NB4 (cell line): ENCODE results near the gene BSG.
A peak's percentile ranks its signal among the peaks of the same experiment; 100 is the strongest.

Source experiments
- DNase-seq: peaks from one replicate; pipeline ENCODE4 v3.0.0; 2010; ENCODE audit warnings: low read depth
- H3K4me3 ChIP-seq: one replicate; pipeline ENCODE4 v1.5.1; 2011; ENCODE audit warnings: mild to moderate bottlenecking, low read depth, low read length, moderate library complexity
- MYC ChIP-seq: IDR thresholded peaks from 2 replicates; pipeline ENCODE4 v1.6.1; 2011; ENCODE audit warnings: low read depth, low read length
- POLR2A ChIP-seq: IDR thresholded peaks from 2 replicates; pipeline ENCODE4 v1.6.1; 2011; ENCODE audit warnings: mild to moderate bottlenecking; ENCODE audit not compliant: insufficient read length; ENCODE audit errors: extremely low read depth
- TF ChIP-seq, protein P1 (sequence below): IDR thresholded peaks from 2 replicates; pipeline ENCODE4 v1.6.1; 2011; ENCODE audit warnings: low read depth, low read length
- TF ChIP-seq, protein P2 (sequence below): IDR thresholded peaks from one replicate; pipeline ENCODE4 v1.5.1; 2012; ENCODE audit warnings: low read depth, low read length

BSG gene

DNA sequence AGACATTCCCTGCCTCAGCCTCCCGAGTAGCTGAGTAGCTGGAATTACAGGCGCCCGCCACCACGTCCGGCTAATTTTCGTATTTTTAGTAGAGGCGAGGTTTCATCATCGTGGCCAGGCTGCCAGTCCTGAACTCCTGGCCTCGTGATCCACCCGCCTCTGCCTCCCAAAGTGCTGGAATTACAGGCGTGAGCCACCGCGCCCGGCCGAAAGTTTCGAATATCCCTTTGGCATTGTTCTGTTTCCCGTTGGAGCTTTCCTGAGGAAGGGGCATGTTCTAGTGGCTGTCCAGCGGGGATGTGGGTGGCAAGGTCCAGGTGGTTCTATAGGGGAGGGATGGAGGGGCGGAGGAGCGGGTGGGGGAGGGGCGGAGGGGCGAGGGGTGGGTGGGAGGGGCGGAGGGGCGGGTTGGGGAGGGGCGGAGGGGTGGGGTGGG lies 2.1 kb upstream of the BSG start:
- TF ChIP-seq MYC, result no peak
- TF ChIP-seq, protein P1, sequence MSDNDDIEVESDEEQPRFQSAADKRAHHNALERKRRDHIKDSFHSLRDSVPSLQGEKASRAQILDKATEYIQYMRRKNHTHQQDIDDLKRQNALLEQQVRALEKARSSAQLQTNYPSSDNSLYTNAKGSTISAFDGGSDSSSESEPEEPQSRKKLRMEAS, result no peak
- no peak for TF ChIP-seq POLR2A
- TF ChIP-seq, protein P2, sequence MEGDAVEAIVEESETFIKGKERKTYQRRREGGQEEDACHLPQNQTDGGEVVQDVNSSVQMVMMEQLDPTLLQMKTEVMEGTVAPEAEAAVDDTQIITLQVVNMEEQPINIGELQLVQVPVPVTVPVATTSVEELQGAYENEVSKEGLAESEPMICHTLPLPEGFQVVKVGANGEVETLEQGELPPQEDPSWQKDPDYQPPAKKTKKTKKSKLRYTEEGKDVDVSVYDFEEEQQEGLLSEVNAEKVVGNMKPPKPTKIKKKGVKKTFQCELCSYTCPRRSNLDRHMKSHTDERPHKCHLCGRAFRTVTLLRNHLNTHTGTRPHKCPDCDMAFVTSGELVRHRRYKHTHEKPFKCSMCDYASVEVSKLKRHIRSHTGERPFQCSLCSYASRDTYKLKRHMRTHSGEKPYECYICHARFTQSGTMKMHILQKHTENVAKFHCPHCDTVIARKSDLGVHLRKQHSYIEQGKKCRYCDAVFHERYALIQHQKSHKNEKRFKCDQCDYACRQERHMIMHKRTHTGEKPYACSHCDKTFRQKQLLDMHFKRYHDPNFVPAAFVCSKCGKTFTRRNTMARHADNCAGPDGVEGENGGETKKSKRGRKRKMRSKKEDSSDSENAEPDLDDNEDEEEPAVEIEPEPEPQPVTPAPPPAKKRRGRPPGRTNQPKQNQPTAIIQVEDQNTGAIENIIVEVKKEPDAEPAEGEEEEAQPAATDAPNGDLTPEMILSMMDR, result no peak
- DNase-seq, result no peak
- no peak overlapping the region for H3K4me3 ChIP-seq

DNA sequence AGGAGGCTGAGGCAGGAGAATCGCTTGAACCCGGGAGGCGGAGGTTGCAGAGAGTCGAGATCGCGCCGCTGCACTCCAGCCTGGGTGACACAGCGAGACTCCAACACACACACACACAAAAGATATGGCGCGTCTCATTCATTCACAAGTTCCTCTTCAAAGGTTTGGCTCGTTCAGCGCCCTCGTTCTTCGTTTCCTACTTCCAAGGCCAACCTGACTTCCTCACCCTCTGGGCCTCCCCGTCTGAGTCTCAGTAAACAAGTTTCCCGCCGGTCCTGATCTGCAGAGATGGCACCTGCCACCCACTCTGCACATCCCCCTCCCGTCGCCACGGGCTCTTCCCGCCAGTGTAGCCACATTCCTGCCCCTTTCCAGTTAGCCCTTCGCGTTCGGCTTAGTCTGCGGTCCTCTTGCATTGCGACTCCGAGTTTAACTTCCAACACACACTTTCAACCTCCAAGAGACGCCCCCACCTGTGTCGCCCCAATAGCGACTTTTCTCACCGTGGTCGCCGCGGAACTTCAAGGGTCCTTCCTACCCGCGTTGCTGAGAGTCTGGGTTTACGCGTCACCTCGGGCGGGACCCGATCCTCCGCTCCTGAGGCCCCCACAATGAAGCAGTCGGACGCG lies 1.3 kb upstream of the BSG start:
- H3K4me3 ChIP-seq, result peak overlapping the region; percentile 74
- peak; percentile 81 for DNase-seq
- TF ChIP-seq, protein P1, result no peak
- TF ChIP-seq, protein P2, result no peak
- TF ChIP-seq MYC, result no peak; the same call in 1 of the 2 replicates
- peak; percentile 32 for TF ChIP-seq POLR2A

DNA sequence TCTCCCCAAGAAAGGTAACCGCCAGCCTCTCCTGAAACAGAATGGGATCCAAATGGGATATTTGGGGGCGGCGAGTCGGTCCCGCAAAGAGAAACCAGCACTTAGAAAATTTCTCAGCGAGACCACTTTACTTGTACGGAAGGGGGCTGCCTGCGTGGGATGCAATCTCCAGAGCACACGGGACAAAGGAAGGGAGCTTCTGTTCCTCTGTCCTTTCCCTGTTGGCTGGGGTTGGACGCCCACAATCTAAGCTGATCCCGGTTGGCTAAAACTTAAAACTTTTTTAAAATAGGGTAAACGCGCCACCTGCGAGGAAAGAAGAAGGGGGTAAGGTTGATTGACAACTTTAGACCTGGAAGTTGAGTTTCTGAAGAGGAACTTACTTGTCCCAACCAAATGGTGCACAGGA lies 826 bp upstream of the BSG start:
- peak overlapping the region; percentile 74 for H3K4me3 ChIP-seq
- peak; percentile 70 for DNase-seq
- TF ChIP-seq, protein P2, result no peak
- TF ChIP-seq POLR2A, result peak; percentile 4

DNA sequence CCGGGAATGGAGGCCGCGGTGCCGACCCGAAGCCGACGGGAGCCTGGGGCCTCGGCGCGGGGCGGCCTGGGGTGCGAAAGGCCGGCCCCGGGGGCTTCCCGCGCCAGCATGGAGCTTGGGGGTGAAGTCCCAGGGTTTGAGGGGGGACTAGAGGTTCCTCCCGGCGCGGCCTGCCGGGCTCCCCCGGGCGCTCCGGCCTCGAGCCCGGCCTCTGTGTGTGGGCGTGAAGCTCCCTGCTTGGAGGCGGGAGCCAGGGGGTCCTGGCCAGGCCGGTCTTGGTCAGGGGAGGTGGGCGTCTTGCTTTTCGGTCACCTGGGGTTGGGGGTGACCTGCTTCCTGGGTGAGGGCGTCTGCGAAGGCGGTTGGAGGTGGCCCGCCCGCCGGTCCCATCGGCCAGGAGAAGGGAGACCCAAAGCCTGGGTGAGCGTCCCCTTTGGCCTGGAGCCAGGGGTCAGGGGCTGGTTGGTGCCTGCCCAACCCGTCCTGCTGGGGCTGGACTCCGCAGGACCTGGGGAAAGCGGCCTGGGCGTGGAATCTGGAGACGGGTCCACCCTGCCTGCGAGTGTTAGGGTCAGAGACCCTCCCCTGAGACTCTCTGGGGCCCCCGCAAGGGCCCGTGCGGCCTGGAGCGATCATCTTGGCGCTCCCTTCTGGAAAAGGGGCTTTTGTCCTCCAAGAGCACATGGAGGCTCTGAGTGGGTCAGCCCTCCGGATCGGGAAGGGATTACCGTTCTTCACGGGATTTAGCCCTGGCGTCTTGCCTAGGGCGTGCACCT lies 535 bp downstream of the BSG start:
- peak; percentile 33 for DNase-seq
- TF ChIP-seq MYC (no peak), POLR2A (no peak)
- TF ChIP-seq, protein P2, result no peak
- TF ChIP-seq, protein P1, result no peak
- H3K4me3 ChIP-seq, result peak overlapping the region; percentile 80

DNA sequence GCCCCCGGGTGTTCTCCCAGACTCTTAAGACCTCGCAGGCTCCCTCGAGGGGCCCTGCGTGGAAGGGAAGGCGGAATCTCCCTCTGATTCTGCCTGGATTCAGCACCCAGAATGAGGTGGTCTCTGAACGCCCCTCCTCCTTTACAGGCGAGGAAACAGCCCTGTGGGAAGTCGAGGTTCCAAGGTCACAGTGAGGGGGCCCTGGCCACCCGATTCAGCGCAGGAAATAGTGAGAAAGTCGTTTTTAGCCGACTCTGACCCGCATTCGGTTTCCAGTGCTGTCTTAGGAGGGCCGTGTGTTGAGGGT lies 1.1 kb downstream of the BSG start:
- TF ChIP-seq, protein P1, result no peak
- DNase-seq, result no peak
- peak overlapping the region; percentile 80 for H3K4me3 ChIP-seq

DNA sequence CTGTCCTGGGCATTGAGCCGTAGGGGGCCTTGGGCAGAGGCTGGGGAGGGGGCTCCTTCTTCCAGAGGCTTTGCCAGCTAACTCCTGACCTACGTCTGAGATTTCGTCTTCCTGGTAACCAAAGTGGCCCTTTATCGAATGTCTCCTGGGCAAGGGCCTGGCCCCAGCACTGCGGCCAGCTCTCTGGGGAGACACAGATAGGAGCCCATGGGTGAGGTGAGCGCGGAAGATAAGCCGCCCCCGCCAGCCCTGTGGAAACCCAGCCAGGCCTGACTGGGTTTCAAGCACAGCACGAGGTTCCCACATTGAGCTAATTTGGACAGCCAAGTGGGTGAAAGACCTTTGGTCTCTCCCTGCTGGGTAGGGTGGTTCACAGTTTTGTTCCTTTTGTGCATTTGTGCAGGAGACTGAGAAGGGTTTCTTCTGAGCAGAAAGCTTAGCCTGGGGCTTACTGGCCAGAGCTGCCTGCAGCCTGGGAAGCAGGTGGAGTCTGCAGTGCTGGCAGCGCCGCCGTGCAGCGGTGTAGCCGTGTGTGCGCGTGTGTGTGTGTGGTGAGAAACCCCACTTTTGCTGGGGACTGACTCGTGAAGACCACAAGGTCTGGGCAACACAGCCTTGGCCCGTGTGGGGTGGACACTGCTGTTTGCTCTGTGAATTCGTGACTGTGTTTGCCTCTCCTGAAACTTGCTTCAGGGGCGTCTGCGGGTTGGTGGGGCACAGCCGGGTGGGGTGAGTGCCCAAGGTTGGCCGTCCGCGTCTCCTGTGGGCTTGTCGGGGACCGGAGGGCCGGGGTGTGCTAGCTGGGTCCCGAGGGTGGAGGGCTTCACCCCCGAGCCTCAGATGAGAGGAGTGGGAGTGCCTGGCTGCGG lies 2.5 kb downstream of the BSG start:
- peak; percentile 54 for DNase-seq
- H3K4me3 ChIP-seq, result peak overlapping the region; percentile 80

More for the DNA sequence above, 2.5 kb downstream of the BSG start:
- TF ChIP-seq POLR2A (no peak), MYC (no peak)
- TF ChIP-seq, protein P1, result no peak
- TF ChIP-seq, protein P2, result no peak
